Measurements from ENCODE around the gene EEFSEC.

The EEFSEC gene

GRCh38 chr3:128113817-128114794, 39.2 kb upstream of the EEFSEC start:
- no peak overlapping the region for H3K18ac ChIP-seq (ENCODE audit: low read length)
- H3K4me2 ChIP-seq (ENCODE audit: insufficient read depth, low read length, poor library complexity, severe bottlenecking), result no peak overlapping the region
- peaks cover 22 to 94% of the 10 kb centered on the region in 2 donors for H3K36me3 ChIP-seq (replicated peaks in 1 of 2; ENCODE audit: control insufficient read depth in 2 of 2, insufficient read depth in 2 of 2, low read length in 2 of 2)
- H4K91ac ChIP-seq (ENCODE audit: low read depth, low read length, poor library complexity), result no peak overlapping the region
- no peak overlapping the region for H4K8ac ChIP-seq (ENCODE audit: low read depth, low read length)
- H3K14ac ChIP-seq (ENCODE audit: low read length), result no peak overlapping the region
- no peak overlapping the region for H2AK5ac ChIP-seq (ENCODE audit: low read depth, low read length)
- no peaks in the 10 kb centered on the region for H3K79me1 ChIP-seq (ENCODE audit: low read depth, low read length)
- no peak overlapping the region for H3K27ac ChIP-seq (replicated peaks; ENCODE audit: low read length)
- no peak overlapping the region for H2BK5ac ChIP-seq (ENCODE audit: low read length)
- no peak overlapping the region for H3K4me3 ChIP-seq (ENCODE audit: low read length in 2 of 2)
- H3K23ac ChIP-seq (ENCODE audit: low read depth, low read length, poor library complexity), result no peak overlapping the region
- no peak overlapping the region for H2BK12ac ChIP-seq (ENCODE audit: low read length)
- no peak overlapping the region for H3K4ac ChIP-seq (ENCODE audit: low read length)
- H3K27me3 ChIP-seq (ENCODE audit: control insufficient read depth in 3 of 3, insufficient read depth in 3 of 3, low read depth in 1 of 3, low read length in 3 of 3), result no peaks in the 10 kb centered on the region
- no peak overlapping the region for H2BK120ac ChIP-seq (ENCODE audit: low read depth, low read length)
- H3K4me1 ChIP-seq (ENCODE audit: control insufficient read depth in 2 of 2, insufficient read depth in 1 of 2, low read depth in 1 of 2, low read length in 2 of 2), result no peaks in the 10 kb centered on the region
- WGBS, 2 donors (ENCODE audit: extremely low coverage in 2 of 2, insufficient read length in 2 of 2, insufficient replicate concordance in 1 of 2), result no CpG with 5 or more reads among the region's 9 CpGs
- H3K9ac ChIP-seq (ENCODE audit: low read depth, low read length, poor library complexity), result no peak overlapping the region
- no peak overlapping the region for H2BK15ac ChIP-seq (ENCODE audit: low read length)
- no peak overlapping the region for H2AFZ ChIP-seq (ENCODE audit: low read length)
- no peaks in the 10 kb centered on the region for H3K9me3 ChIP-seq (replicated peaks in 1 of 2; ENCODE audit: control insufficient read depth in 2 of 2, insufficient read depth in 1 of 2, low read depth in 1 of 2, low read length in 2 of 2)
- DNase-seq (ENCODE audit: low spot score), result no peak

DNA sequence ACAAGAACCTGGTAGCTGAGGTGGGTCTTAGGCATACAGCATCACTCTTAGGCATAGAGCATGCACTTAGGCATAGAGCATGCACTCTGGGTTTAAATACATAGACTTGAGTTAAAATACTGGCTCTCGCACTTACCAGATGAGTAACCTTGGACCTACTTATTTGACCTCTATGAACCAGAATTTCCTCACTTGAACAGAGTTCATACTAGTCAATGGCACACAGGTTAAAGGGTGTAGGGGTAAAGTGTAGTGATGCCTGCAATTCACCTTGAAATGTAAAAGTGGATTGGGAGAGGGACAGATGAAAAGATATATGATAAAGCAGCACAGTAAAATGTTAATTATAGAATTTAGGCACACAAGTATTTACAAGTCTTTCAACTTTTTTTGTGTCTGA, 31.3 kb upstream of the EEFSEC start:
- H4K8ac ChIP-seq (ENCODE audit: low read depth, low read length), result no peak overlapping the region
- no peak for DNase-seq (ENCODE audit: low spot score)
- no peak overlapping the region for H3K18ac ChIP-seq (ENCODE audit: low read length)
- no peaks in the 10 kb centered on the region for H3K27me3 ChIP-seq (ENCODE audit: control insufficient read depth in 3 of 3, insufficient read depth in 3 of 3, low read depth in 1 of 3, low read length in 3 of 3)
- no peak overlapping the region for H2BK12ac ChIP-seq (ENCODE audit: low read length)
- no peak overlapping the region for H3K4ac ChIP-seq (ENCODE audit: low read length)
- no peak overlapping the region for H3K23ac ChIP-seq (ENCODE audit: low read depth, low read length, poor library complexity)
- H2BK15ac ChIP-seq (ENCODE audit: low read length), result no peak overlapping the region
- H3K36me3 ChIP-seq (replicated peaks in 1 of 2; ENCODE audit: control insufficient read depth in 2 of 2, insufficient read depth in 2 of 2, low read length in 2 of 2), result peaks cover 0 to 39% of the 10 kb centered on the region in 2 donors
- H3K79me1 ChIP-seq (ENCODE audit: low read depth, low read length), result no peaks in the 10 kb centered on the region
- H2AK5ac ChIP-seq (ENCODE audit: low read depth, low read length), result no peak overlapping the region
- H3K4me1 ChIP-seq (ENCODE audit: control insufficient read depth in 2 of 2, insufficient read depth in 1 of 2, low read depth in 1 of 2, low read length in 2 of 2), result peaks cover 5 to 8% of the 10 kb centered on the region in 2 donors
- no peak overlapping the region for H2BK120ac ChIP-seq (ENCODE audit: low read depth, low read length)
- H3K4me2 ChIP-seq (ENCODE audit: insufficient read depth, low read length, poor library complexity, severe bottlenecking), result no peak overlapping the region
- no peak overlapping the region for H3K9ac ChIP-seq (ENCODE audit: low read depth, low read length, poor library complexity)
- no peak overlapping the region for H4K91ac ChIP-seq (ENCODE audit: low read depth, low read length, poor library complexity)
- H3K14ac ChIP-seq (ENCODE audit: low read length), result no peak overlapping the region
- WGBS, 2 donors (ENCODE audit: extremely low coverage in 2 of 2, insufficient read length in 2 of 2, insufficient replicate concordance in 1 of 2), result no CpG with 5 or more reads among the region's 1 CpG
- H3K27ac ChIP-seq (replicated peaks; ENCODE audit: low read length), result no peak overlapping the region
- H3K4me3 ChIP-seq (ENCODE audit: low read length in 2 of 2), result peak overlapping the region in 1 of 2 donors; percentile 89
- H3K9me3 ChIP-seq (replicated peaks in 1 of 2; ENCODE audit: control insufficient read depth in 2 of 2, insufficient read depth in 1 of 2, low read depth in 1 of 2, low read length in 2 of 2), result no peaks in the 10 kb centered on the region
- no peak overlapping the region for H2AFZ ChIP-seq (ENCODE audit: low read length)
- H2BK5ac ChIP-seq (ENCODE audit: low read length), result no peak overlapping the region

GRCh38 chr3:128123156-128123537, 30.1 kb upstream of the EEFSEC start:
- peak overlapping the region; percentile 87 for H2AFZ ChIP-seq (ENCODE audit: low read length)
- H2BK5ac ChIP-seq (ENCODE audit: low read length), result no peak overlapping the region
- H3K14ac ChIP-seq (ENCODE audit: low read length), result no peak overlapping the region
- H3K79me1 ChIP-seq (ENCODE audit: low read depth, low read length), result no peaks in the 10 kb centered on the region
- H2AK5ac ChIP-seq (ENCODE audit: low read depth, low read length), result peak overlapping the region; percentile 72
- H2BK15ac ChIP-seq (ENCODE audit: low read length), result no peak overlapping the region
- peak overlapping the region; percentile 82 for H3K23ac ChIP-seq (ENCODE audit: low read depth, low read length, poor library complexity)
- H3K27ac ChIP-seq (replicated peaks; ENCODE audit: low read length), result peak overlapping the region; percentile 87
- peak; percentile 5 for DNase-seq (ENCODE audit: low spot score)
- WGBS, 2 donors (ENCODE audit: extremely low coverage in 2 of 2, insufficient read length in 2 of 2, insufficient replicate concordance in 1 of 2), result no CpG with 5 or more reads among the region's 22 CpGs
- no peak overlapping the region for H4K8ac ChIP-seq (ENCODE audit: low read depth, low read length)
- H3K27me3 ChIP-seq (ENCODE audit: control insufficient read depth in 3 of 3, insufficient read depth in 3 of 3, low read depth in 1 of 3, low read length in 3 of 3), result peaks cover 0 to 2% (median 0%) of the 10 kb centered on the region in 3 experiments
- H3K4me3 ChIP-seq (ENCODE audit: low read length in 2 of 2), result peak overlapping the region; percentile 89 to 91
- no peak overlapping the region for H2BK120ac ChIP-seq (ENCODE audit: low read depth, low read length)
- no peak overlapping the region for H3K4ac ChIP-seq (ENCODE audit: low read length)
- H3K18ac ChIP-seq (ENCODE audit: low read length), result peak overlapping the region; percentile 99
- H2BK12ac ChIP-seq (ENCODE audit: low read length), result no peak overlapping the region
- peaks cover 0 to 28% of the 10 kb centered on the region in 2 donors for H3K36me3 ChIP-seq (replicated peaks in 1 of 2; ENCODE audit: control insufficient read depth in 2 of 2, insufficient read depth in 2 of 2, low read length in 2 of 2)
- peaks cover 5 to 8% of the 10 kb centered on the region in 2 donors for H3K4me1 ChIP-seq (ENCODE audit: control insufficient read depth in 2 of 2, insufficient read depth in 1 of 2, low read depth in 1 of 2, low read length in 2 of 2)
- peak overlapping the region; percentile 95 for H3K9ac ChIP-seq (ENCODE audit: low read depth, low read length, poor library complexity)
- peak overlapping the region; percentile 58 for H3K4me2 ChIP-seq (ENCODE audit: insufficient read depth, low read length, poor library complexity, severe bottlenecking)
- H3K9me3 ChIP-seq (replicated peaks in 1 of 2; ENCODE audit: control insufficient read depth in 2 of 2, insufficient read depth in 1 of 2, low read depth in 1 of 2, low read length in 2 of 2), result no peaks in the 10 kb centered on the region
- no peak overlapping the region for H4K91ac ChIP-seq (ENCODE audit: low read depth, low read length, poor library complexity)
